ENCODE data around the gene MEIOB.

Gene MEIOB

GRCh38 chr16:1826691-1827573 is 45.0 kb downstream of the MEIOB start, which contains the start of the genes FAHD1 and HAGH:
TSS of gene FAHD1 (plus strand) at chr16:1827206. CDS start at chr16:1827239, 33 bp downstream.
TSS of gene HAGH (minus strand) at chr16:1826825. CDS start at chr16:1826787, 38 bp downstream.
- DNase-seq = peak; percentile 92

GRCh38 chr16:1825864-1826690 is 45.9 kb downstream of the MEIOB start:
- DNase-seq = peak; percentile 65

DNA sequence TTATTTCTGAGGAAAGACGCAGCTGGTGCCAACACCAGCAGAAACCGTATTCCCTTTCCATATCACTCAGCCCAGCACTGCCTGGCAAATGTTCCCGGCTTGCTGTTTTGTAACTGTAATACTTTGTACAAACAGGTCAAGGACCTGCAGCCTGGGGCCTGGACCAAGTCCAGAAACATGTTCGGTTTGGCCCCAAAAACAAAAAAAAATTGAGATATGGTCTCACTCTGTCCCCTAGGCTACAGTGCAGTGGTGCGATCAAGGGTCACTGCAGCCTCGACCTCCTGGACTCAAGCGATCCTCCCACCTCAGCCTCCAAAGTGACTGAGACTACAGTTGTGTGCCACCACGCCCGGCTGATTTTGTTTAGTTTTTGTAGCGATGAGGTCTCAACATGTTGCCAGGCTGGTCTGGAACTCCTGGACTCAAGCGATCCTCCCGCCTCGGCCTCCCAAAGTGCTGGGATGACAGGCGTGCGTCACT is 46.5 kb downstream of the MEIOB start:
- no peak for DNase-seq

GRCh38 chr16:1823821-1824220 is 48.1 kb downstream of the MEIOB start:
- no peak for DNase-seq

- no peak for DNase-seq
These were observed 49.2 kb downstream of the MEIOB start for GRCh38 chr16:1822801-1823200.

- DNase-seq = no peak
These were observed 49.9 kb downstream of the MEIOB start for GRCh38 chr16:1821861-1822611.

- no peak for DNase-seq
These were observed 51.0 kb downstream of the MEIOB start for GRCh38 chr16:1820946-1821290.

DNA sequence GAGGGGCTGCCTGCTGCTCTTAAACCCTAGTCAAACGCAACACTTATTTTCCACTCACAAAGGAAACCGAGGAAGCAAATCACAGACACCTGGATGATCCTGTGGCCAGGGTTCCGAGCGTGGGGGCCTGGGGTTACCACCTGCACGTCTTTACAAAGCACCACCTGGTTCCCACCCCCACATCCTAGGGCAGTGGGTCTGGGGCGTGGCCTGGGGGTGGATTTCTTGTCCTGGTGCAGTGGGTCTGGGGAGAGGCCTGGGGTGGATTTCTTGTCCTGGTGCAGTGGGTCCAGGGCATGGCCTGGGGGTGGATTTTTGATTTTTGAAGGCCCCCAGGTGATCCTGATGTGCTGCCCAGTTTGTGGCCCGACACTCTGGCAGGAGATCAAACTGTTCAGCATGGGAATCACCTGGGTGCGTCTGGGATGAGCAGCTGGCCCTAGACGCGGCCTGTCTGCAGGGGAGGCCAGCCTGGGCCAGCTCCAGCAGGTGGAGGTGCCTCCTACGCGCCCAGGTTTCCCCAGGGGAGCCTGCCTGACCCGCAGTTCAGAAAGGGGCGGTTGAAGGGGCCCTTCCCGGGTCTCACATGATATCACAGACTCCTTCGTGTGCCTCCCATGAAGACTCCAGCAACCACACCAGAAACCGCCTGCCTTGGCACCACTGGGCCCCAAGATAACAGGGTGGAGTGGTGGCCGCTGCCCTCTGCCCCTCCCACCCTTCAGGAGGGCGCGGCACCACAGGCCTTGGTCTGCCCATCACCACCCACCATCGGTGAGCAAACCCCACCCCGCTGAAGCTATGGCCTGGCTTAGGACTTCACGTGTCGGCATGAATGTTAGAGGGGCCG is 51.6 kb downstream of the MEIOB start:
- no peak for DNase-seq

GRCh38 chr16:1819611-1820010 is 52.4 kb downstream of the MEIOB start:
- no peak for DNase-seq

GRCh38 chr16:1818873-1819525 is 53.0 kb downstream of the MEIOB start:
- DNase-seq = no peak

DNA sequence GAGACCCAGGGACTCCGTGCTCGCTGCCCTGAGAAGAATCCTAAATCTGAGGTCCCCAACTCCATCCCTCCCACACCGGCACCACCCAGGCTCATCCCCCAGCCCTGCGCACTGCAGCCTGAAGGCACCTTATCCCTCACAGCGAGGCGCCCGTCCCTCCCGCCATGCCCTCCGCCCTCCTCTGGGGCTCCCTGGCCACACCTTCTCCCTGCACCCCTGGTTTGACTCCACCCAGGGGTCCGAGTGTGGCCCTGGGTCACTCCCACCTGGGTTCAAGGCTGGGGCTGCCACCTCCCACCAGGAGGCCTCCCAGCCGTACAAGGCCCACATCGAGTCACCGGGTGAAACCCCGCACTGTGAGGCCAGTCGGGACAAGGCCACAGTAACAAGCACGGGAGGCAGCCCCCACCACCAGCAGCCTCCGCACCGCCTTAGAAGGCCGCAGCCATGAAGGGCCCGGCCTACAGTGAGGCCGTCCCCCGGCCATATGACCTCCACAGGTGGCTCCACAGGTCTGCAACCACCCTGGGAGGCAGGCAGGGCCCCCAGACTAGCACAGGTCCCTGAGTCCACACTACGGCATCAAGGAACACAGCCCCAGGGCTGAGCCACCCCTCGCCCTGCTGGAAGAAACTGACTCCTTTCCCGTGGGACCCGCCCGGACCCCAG is 53.6 kb downstream of the MEIOB start:
- DNase-seq = no peak

GRCh38 chr16:1817716-1818115 is 54.2 kb downstream of the MEIOB start:
- DNase-seq = no peak

- DNase-seq = no peak
These were observed 54.7 kb downstream of the MEIOB start for GRCh38 chr16:1817276-1817589.

GRCh38 chr16:1816396-1817275 is 55.3 kb downstream of the MEIOB start:
- no peak for DNase-seq

- no peak for DNase-seq
These were observed 56.5 kb downstream of the MEIOB start for GRCh38 chr16:1815461-1815860.

GRCh38 chr16:1812732-1813163 is 59.2 kb downstream of the MEIOB start:
- peak; percentile 8 for DNase-seq

- no peak for DNase-seq
These were observed 61.4 kb downstream of the MEIOB start for GRCh38 chr16:1810536-1810935.

DNA sequence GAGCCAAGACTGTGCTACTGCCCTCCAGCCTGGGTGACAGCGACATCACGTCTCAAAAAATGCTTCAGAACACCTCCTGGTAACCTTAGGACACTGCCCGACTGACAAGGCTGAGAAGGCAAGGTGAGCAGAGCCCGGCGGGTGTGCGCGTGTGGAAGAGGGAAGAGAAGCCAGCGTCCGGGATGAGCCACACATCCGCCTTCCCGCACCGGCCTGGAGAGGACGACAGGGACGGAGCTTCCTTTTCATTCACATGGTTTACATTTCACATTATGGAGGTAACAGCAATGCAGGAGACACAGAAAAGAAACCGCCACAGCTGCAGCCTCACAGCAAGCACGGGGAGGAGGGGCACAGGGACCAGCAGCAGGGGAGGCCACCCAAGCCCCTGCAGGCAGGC is 61.9 kb downstream of the MEIOB start:
- DNase-seq = no peak

DNA sequence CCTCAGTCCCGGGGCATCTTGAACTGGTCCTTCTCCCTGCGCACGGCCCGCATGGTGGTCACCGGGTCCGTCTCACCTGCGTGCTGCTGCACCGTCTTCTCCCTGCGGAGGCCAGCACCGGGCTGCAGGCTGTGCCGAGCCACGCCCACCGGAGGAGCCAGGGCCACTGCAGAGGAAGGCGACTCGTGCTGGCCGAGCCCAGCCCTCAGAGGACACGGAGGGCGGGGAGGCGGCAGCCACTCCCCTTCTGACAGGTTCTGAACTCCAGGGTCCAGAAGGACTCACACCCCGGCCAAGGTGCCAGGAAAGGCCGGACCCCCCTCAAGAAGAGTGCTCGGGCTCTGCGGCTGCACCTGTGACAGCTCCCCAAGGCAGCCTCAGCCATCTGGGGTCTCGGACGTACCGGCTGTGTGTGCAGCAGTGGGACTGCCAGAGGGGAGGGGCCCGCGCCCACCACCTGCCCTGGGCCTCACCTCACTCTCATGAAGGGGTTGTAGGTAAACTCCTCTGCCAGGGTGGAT is 62.6 kb downstream of the MEIOB start:
- no peak for DNase-seq

GRCh38 chr16:1808691-1809090 is 63.3 kb downstream of the MEIOB start:
- DNase-seq = no peak

Data from CD4-positive, alpha-beta T cell treated with Interleukin-4 for 4 hours (primary cell).